Transverse colon (tissue), 4 donors: ENCODE measurements around the gene SLC35F2.

Experiments used
- EP300 ChIP-seq: sonication (generic); formaldehyde crosslinking; IDR thresholded peaks from one replicate; pipeline ENCODE4 v1.6.1; 2017; ENCODE audit warnings: antibody characterized with exemption, low read depth
- POLR2A ChIP-seq: fragments of 450-650 bp; IDR thresholded peaks from one replicate; pipeline ENCODE4 v1.6.1; 2016; ENCODE audit warnings: antibody characterized with exemption, mild to moderate bottlenecking, moderate library complexity
- POLR2AphosphoS5 ChIP-seq, 3 donors: sonication (generic); formaldehyde crosslinking; IDR thresholded peaks; one replicate each; pipeline ENCODE4 v1.6.1; 2016; ENCODE audit warnings: antibody characterized with exemption in 3 of 3
- TF ChIP-seq, protein P1 (sequence below), 5 experiments: fragments of 200-600 bp in 3 of 5; fragments of 450-650 bp in 2 of 5; sonication (generic) in 3 of 5; IDR thresholded peaks; 1 replicate in 2 of 5; 2 replicates in 3 of 5; pipeline ENCODE4 v1.5.1; 2016 to 2017; ENCODE audit warnings: antibody characterized with exemption in 5 of 5, inconsistent platforms in 3 of 5, mild to moderate bottlenecking in 2 of 5, moderate library complexity in 1 of 5

DNA sequence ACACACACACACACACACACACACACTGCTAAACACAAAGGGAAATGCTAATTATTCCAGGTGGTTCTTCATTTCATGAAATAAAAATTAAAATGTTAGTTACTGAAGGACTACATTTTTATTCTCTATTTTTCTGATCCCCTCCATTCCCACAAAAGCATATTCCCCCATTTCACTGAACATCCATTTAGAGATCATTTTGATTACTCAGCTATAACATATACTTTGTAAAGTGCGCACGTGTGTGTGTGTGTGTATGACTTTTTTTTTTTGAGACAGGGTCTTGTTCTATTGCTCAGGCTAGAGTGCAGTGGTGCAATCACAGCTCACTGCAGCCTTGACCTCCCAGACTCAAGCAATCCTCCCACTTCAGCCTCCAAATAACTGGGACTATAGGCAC, 42.6 kb downstream of the SLC35F2 start:
- TF ChIP-seq, protein P1, sequence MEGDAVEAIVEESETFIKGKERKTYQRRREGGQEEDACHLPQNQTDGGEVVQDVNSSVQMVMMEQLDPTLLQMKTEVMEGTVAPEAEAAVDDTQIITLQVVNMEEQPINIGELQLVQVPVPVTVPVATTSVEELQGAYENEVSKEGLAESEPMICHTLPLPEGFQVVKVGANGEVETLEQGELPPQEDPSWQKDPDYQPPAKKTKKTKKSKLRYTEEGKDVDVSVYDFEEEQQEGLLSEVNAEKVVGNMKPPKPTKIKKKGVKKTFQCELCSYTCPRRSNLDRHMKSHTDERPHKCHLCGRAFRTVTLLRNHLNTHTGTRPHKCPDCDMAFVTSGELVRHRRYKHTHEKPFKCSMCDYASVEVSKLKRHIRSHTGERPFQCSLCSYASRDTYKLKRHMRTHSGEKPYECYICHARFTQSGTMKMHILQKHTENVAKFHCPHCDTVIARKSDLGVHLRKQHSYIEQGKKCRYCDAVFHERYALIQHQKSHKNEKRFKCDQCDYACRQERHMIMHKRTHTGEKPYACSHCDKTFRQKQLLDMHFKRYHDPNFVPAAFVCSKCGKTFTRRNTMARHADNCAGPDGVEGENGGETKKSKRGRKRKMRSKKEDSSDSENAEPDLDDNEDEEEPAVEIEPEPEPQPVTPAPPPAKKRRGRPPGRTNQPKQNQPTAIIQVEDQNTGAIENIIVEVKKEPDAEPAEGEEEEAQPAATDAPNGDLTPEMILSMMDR (IDR thresholded peaks at IDR 0.05): no peak
- no peak for TF ChIP-seq POLR2AphosphoS5 (IDR thresholded peaks at IDR 0.05)
- no peak for TF ChIP-seq POLR2A
- no peak for TF ChIP-seq EP300
